OCI-LY3 (cell line): ENCODE measurements around the gene FARP1.
"Not testable (repeated sequence)": the region's sequence is repeated elsewhere in the genome, so short reads cannot be mapped to it uniquely, and the experiment has no call there.

ENCODE experiments used
- H2AFZ ChIP-seq: fragments of 200-600, 300-600 bp; shearing (Covaris generic); 2 replicates; pipeline ENCODE4 v1.6.0; 2014; ENCODE audit warnings: antibody characterized with exemption, low read depth, low read length
- H3K27ac ChIP-seq: fragments of 200-600, 300-600 bp; sonication (generic); 2 replicates; pipeline ENCODE4 v1.5.1; 2014; ENCODE audit warnings: mild to moderate bottlenecking, low read length, moderate library complexity, mixed read lengths
- H3K27me3 ChIP-seq: fragments of 200-600, 300-600 bp; sonication (generic); 2 replicates; pipeline ENCODE4 v1.6.1; 2014; ENCODE audit warnings: low read depth, low read length, mixed read lengths
- H3K36me3 ChIP-seq: fragments of 200-600, 300-600 bp; sonication (generic); replicated peaks from 2 replicates; pipeline ENCODE3; 2014; ENCODE audit warnings: low read depth, low read length, mixed read lengths
- H3K4me1 ChIP-seq: fragments of 300-600, 200-600 bp; sonication (generic); 2 replicates; pipeline ENCODE4 v1.6.1; 2014; ENCODE audit warnings: low read length, mixed read lengths
- H3K4me2 ChIP-seq: fragments of 200-600, 300-600 bp; sonication (generic); 2 replicates; pipeline ENCODE4 v1.6.1; 2014; ENCODE audit warnings: low read length, mixed read lengths
- H3K4me3 ChIP-seq: fragments of 300-600, 200-600 bp; sonication (generic); 2 replicates; pipeline ENCODE4 v1.5.1; 2014; ENCODE audit warnings: antibody characterized with exemption, mild to moderate bottlenecking, low read length, moderate library complexity
- H3K79me2 ChIP-seq: fragments of 300-600, 200-600 bp; shearing (Covaris generic); 2 replicates; pipeline ENCODE4 v1.6.1; 2014; ENCODE audit warnings: mild to moderate bottlenecking, low read length, mixed read lengths
- H3K9ac ChIP-seq: fragments of 300-600, 200-600 bp; shearing (Covaris generic); 2 replicates; pipeline ENCODE4 v1.6.0; 2014; ENCODE audit warnings: mild to moderate bottlenecking, low read length, moderate library complexity
- H3K9me3 ChIP-seq: fragments of 200-600, 300-600 bp; shearing (Covaris generic); 2 replicates; pipeline ENCODE4 v1.6.1; 2014; ENCODE audit warnings: low read length, mixed read lengths; ENCODE audit not compliant: insufficient read depth
- H4K20me1 ChIP-seq: fragments of 200-600, 300-600 bp; sonication (generic); 2 replicates; pipeline ENCODE4 v1.6.1; 2016; ENCODE audit warnings: low read length, mixed read lengths; ENCODE audit not compliant: insufficient read depth
- CTCF ChIP-seq: fragments of 200-600, 300-600 bp; sonication (generic); IDR thresholded peaks from 2 replicates; pipeline ENCODE4 v1.5.1; 2014; ENCODE audit warnings: antibody characterized with exemption, low read length, low read depth
- EZH2phosphoT487 ChIP-seq: fragments of 200-600 bp; shearing (Covaris generic); IDR thresholded peaks from 2 replicates; pipeline ENCODE4 v1.6.1; 2018; ENCODE audit warnings: antibody characterized with exemption, mixed run types, low read depth

FARP1 gene

DNA sequence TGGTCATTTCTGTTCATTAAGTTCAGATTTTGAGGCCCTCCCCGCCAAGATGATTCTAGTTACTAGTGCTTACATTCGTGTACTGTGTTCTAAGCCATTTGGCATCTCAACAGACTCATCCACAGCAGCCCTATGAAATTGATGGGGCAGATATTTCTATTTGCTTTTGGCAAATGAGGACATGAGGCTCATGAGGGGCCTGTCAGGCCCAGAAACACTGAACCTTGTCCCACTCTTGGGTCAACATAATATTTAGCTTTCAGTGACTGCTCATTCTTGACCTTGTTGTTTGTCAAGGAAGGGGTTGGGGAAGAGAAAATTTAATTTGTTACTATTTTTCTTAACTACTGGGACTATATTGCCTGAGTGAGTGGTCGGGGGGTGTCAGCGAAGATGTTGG, 126.5 kb downstream of the FARP1 start:
- no peaks in the 10 kb centered on the region for H3K9me3 ChIP-seq
- TF ChIP-seq CTCF (no peak), EZH2phosphoT487 (no peak)
- H3K4me3 ChIP-seq = no peak overlapping the region
- no peaks in the 10 kb centered on the region for H3K36me3 ChIP-seq
- H3K4me2 ChIP-seq = no peak overlapping the region
- no peak overlapping the region for H3K27ac ChIP-seq
- no peaks in the 10 kb centered on the region for H3K4me1 ChIP-seq
- H2AFZ ChIP-seq = no peak overlapping the region
- no peaks in the 10 kb centered on the region for H4K20me1 ChIP-seq
- H3K9ac ChIP-seq = no peak overlapping the region
- H3K79me2 ChIP-seq = no peaks in the 10 kb centered on the region
- H3K27me3 ChIP-seq = no peaks in the 10 kb centered on the region

DNA sequence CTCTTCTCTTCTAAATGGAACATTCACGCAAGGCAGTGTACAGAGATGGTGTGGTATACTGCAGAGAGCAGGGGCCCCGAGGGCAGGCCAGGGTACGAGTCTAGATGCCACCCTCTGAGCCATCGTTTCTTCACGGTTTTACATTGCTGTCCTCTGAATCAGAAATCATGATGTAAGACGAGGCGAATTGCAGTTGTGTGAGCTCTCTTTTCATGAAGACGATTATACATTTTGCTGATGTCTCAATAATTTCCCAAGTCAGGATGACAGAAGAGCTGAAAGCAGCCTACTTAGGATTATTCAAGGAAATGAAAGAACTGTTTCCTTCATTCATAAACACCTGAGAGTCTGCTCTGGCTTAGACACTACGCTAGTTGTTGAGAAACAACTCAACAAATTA, 127.9 kb downstream of the FARP1 start:
- Histone ChIP-seq H3K79me2 (no peaks in the 10 kb centered on the region), H3K4me2 (no peak overlapping the region), H3K9me3 (no peaks in the 10 kb centered on the region), H3K27me3 (no peaks in the 10 kb centered on the region), H3K4me1 (no peaks in the 10 kb centered on the region), H3K9ac (no peak overlapping the region), H3K36me3 (no peaks in the 10 kb centered on the region), H3K27ac (no peak overlapping the region), H3K4me3 (no peak overlapping the region), H2AFZ (no peak overlapping the region), H4K20me1 (no peaks in the 10 kb centered on the region)
- TF ChIP-seq EZH2phosphoT487 = no peak
- TF ChIP-seq CTCF = no peak

DNA sequence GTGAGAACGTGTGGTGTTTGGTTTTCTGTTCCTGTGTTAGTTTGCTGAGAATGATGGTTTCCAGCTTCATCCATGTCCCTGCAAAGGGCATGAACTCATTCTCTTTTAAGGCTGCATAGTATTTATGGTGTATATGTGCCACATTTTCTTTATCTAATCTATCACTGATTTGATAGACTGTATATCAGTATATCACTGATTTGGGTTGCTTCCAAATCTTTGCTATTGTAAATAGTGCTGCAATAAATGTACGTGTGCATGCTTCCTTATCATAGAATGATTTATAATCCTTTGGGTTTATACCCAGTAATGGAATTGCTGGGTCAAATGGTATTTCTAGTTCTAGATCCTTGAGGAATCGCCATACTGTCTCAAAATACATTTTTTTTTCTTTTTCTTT, 128.8 kb downstream of the FARP1 start:
- not testable (repeated sequence) for H4K20me1 ChIP-seq, H3K4me1 ChIP-seq, H2AFZ ChIP-seq, H3K27me3 ChIP-seq, H3K36me3 ChIP-seq, H3K27ac ChIP-seq, H3K4me2 ChIP-seq, H3K9ac ChIP-seq, H3K9me3 ChIP-seq, H3K4me3 ChIP-seq, H3K79me2 ChIP-seq

- Histone ChIP-seq H3K9me3 (no peaks in the 10 kb centered on the region), H3K9ac (no peak overlapping the region), H3K27me3 (no peaks in the 10 kb centered on the region)
Measured at GRCh38 chr13:98272549-98272948, 129.7 kb downstream of the FARP1 start.

More at GRCh38 chr13:98272549-98272948, 129.7 kb downstream of the FARP1 start:
- no peaks in the 10 kb centered on the region for H4K20me1 ChIP-seq
- no peak overlapping the region for H3K4me3 ChIP-seq
- H3K4me1 ChIP-seq = no peaks in the 10 kb centered on the region
- no peak overlapping the region for H2AFZ ChIP-seq
- no peak overlapping the region for H3K4me2 ChIP-seq
- no peak overlapping the region for H3K27ac ChIP-seq
- TF ChIP-seq CTCF = no peak
- no peak for TF ChIP-seq EZH2phosphoT487
- no peaks in the 10 kb centered on the region for H3K79me2 ChIP-seq
- no peaks in the 10 kb centered on the region for H3K36me3 ChIP-seq
